ENCODE results near the gene HCLS1.

DNA sequence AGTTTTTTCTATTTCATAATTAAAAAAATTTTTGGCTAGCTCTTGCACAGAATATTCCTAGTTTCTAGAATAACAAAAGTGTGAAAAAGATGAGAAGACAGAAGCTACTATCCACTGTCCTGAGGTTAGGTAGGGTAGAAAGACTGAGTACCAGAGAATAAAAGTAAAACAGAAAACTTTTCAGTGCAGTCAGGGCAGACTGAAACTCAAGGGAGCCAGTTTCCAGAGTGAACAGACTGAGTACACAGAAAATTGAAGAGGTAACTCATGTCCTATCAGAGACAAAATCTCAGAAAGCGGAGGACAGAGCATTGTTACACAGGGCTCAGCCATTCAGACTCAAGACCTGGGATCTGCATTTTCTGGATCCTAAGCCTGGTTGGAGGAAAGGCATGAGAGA lies 76.3 kb downstream of the HCLS1 start:
- TF ChIP-seq, protein P1, sequence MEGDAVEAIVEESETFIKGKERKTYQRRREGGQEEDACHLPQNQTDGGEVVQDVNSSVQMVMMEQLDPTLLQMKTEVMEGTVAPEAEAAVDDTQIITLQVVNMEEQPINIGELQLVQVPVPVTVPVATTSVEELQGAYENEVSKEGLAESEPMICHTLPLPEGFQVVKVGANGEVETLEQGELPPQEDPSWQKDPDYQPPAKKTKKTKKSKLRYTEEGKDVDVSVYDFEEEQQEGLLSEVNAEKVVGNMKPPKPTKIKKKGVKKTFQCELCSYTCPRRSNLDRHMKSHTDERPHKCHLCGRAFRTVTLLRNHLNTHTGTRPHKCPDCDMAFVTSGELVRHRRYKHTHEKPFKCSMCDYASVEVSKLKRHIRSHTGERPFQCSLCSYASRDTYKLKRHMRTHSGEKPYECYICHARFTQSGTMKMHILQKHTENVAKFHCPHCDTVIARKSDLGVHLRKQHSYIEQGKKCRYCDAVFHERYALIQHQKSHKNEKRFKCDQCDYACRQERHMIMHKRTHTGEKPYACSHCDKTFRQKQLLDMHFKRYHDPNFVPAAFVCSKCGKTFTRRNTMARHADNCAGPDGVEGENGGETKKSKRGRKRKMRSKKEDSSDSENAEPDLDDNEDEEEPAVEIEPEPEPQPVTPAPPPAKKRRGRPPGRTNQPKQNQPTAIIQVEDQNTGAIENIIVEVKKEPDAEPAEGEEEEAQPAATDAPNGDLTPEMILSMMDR (IDR thresholded peaks at IDR 0.05 in 8 of 11, conservative IDR thresholded peaks at IDR 0.05 in 3 of 11), result no peak
- TF ChIP-seq POLR2AphosphoS5 (IDR thresholded peaks at IDR 0.05) (no peak), POLR2A (IDR thresholded peaks at IDR 0.05) (no peak)
